DMS114 treated with DMSO at 0.1 percent for 48 hours (cell line): ENCODE measurements around the gene COQ5.
"Not testable (repeated sequence)": the region's sequence is repeated elsewhere in the genome, so short reads cannot be mapped to it uniquely, and the experiment has no call there.

Source experiments
- DNase-seq: peaks from one replicate; lab custom pipeline; 2025; ENCODE audit not compliant: unreplicated experiment; lab: John Stamatoyannopoulos, UW

Gene COQ5

GRCh38 chr12:120528861-120529525 lies at the start of gene COQ5:
TSS of gene COQ5 (minus strand) at chr12:120529158. CDS start at chr12:120529141, 17 bp downstream.
- peak; percentile 85 for DNase-seq

DNA sequence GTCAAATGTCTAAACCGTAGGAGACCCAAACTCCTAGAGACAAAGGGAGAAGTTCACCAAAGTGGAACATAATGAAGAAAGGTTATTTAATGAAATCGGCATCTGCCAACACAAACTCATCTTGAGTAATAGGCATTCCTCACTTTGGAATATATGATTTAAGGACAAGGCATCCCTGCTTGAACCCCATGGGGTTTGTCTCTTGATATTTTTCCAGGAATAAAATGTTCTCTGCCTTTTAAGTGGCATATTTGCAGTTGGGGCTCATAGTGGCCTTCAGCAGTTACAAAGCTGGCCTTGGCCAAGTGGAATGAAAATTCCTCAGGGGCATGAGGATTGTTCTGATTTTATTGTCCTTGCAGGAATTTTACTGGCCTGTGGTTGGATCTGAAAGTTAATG lies 45.1 kb upstream of the COQ5 start:
- DNase-seq: no peak

DNA sequence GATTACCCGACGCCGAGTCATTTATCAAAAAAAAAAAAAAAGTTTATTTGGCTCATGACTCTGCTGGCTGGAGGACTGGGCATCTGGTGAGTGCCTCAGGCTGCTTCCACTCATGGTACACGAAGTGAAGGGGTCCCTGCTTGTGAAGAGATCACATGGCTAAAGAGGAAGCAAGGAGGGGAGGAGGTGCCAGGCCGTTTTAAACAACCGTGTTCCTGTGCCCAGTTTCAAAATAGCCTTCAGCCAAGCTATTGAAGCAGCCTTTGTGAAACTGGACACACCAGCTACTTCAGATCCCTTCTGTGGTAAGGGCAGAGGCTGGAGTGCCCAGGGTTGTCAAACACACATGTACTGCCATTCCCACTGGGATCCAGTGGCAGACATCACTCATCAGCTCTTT lies 44.6 kb upstream of the COQ5 start:
- no peak for DNase-seq

- no peak for DNase-seq
These were observed 42.3 kb upstream of the COQ5 start for GRCh38 chr12:120571299-120571698.

DNA sequence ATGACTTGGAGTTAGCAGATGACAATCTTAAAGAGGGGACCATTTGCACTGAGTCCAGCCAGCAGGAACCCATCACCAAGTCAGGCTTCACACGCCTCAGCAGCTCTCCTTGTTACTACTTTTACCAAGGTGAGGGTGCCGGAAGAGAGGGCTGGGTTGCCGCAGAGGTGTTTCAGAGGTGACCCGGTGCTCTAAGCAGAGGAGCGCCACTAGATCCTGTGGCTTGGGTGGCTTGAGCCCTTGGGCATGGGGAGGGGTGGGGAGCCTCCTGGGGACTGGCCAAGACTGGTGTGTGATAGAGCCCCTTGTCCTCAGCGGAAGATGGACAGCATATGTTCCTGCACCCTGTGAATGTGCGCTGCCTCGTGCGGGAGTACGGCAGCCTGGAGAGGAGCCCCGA lies 34.5 kb upstream of the COQ5 start:
- no peak for DNase-seq

DNA sequence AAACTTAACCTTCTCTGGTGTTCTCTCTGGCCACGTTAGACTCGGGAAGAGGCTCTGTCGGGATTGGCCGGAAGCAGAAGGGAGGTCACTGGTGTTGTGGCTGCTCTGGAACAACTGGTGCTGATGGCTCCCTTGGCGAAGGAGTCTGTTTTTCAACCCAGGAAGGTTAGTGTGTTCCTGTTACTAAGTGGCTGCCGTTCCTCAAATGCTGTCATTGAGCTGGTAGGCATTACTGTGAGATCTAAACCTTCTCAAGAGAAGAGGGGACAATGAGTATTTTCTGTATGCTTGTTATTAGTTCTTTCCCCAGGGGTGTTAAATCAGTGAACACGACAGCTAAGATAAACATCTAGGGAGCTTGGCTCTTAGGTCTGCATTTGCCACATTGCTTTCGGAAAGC lies 33.9 kb upstream of the COQ5 start:
- DNase-seq: no peak

- no peak for DNase-seq
These were observed 28.6 kb upstream of the COQ5 start for GRCh38 chr12:120557589-120557988.

DNA sequence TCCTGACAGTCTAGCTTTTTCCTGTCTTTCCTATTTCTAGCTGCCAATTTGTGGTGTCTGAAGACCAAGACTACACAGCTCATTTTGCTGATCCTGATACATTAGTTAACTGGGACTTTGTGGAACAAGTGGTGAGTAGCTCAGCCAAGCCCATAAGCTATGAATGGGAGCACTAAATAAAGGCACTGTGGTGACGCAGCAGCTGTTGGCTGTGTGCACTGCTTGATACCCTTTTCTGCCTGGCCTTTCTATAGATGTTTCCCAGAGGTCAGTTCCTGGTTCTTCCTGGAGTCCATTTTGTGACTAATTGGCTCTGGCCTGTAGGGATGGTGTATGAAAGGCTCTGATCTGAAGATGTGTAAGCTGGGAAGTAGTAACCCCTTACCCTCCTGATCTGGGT lies 25.7 kb upstream of the COQ5 start:
- no peak for DNase-seq

DNA sequence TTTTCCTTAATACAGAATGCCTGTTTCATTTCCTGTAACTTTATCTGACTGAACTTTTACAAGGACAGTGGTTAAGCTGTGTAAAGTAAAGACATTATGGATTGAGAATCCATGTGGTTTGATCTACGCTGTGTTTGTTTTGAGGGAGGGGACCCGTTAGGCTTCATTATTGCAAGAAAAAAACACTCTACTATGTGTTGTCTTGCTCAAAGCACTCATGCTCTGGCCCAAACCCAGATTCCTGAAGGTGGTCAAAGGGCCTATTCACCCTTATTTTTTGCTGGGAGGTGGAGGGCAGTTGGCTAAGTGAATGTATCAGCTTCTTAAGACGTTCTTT lies 17.1 kb upstream of the COQ5 start:
- no peak for DNase-seq

DNA sequence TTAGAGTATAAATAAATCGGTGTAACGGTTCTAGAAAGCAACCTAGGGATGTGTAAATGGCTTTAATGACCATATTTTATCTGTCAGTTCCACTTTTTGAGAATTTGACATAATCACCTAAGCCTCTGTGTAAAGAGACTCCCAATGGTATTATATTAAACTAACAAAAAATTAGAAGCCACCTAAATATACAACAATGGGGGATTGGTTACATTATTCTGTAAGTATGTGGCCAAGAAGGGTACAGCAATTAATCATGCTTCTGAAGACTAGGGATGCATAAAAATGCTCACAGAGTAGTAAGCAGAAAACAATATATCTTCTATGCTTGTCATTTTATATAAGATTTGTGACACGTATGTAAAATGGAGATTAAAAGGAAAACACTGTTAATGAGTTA lies 15.7 kb upstream of the COQ5 start:
- DNase-seq: no peak

- no peak for DNase-seq
These were observed 13.2 kb upstream of the COQ5 start for GRCh38 chr12:120542166-120542565.

DNA sequence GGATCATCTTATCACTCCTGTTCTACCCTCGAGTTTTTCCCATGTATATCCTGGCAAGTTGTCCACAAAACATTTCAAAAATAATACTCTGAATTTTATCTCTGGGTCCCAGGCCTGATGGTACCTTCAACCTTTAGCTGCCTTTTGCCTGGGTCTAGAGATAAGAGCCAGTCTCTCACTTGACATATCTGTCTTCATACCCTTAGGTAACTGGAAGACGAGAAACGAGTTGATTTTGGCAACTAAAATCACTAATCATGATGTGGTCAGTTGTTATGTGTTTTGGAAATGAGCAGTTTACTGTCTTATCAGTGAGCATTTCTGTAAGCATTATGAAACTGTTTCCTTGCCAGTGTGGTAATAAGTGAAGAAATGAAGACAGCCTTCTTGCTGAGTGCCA lies 11.5 kb upstream of the COQ5 start:
- no peak for DNase-seq

GRCh38 chr12:120539303-120539702 lies 10.3 kb upstream of the COQ5 start:
- DNase-seq: no peak

DNA sequence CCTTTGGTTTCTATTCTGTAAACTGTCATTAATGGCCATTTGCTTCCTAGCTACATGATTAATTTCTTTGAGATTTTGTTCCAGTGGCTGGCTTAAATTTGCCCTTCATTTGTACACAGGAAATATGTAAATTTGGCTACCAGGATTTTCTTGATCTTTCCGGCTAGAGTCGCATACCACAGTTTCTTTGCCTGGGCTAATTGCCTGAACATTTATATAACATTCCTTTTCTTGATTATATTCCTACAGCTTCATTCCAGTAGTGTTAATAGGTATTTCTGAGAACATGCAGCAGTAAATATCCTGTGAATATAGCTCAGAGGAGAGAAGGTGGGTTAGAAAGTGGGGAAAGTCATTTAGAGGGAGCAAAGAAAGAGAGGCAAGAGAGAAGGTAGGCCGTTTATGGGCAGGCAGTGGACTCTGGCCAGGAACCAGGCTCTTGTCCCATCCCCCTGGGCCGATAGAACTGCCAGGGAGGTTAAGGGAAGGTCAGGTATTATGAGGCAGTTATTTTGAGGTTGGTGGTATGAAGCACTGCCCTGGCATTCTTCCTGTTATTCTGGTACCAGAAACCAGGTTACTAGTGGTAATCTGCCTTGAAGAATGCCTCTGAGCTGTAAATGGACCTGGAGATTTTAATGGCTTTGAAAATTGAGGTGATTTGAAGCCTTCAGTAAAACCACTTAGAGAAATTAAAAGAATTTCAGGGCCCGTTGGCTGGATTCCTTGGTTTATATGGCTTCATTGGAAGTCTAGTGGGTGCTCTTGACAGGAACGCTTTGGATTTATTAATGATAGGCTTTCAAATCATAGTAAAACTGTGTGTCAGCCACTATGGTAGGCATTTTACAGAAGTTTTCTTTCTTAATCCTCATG lies 9.6 kb upstream of the COQ5 start:
- DNase-seq: no peak

DNA sequence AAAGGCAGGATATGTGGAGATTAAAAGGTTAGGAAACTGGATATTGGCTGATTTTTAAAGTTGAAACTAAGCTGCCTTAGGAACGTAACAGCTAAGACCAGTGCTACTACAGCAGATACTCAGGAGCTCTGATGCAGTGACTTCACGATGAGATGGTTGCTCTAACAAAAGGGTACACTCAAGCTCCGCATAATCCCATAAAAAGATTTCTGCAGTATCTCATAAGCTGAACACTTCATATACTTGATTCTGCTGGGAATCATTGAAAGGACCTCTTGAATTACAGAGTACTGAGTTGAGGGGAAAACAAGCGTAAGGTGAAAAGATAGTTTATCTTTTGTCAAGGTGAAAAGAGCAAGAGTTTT lies 8.9 kb upstream of the COQ5 start:
- no peak for DNase-seq

DNA sequence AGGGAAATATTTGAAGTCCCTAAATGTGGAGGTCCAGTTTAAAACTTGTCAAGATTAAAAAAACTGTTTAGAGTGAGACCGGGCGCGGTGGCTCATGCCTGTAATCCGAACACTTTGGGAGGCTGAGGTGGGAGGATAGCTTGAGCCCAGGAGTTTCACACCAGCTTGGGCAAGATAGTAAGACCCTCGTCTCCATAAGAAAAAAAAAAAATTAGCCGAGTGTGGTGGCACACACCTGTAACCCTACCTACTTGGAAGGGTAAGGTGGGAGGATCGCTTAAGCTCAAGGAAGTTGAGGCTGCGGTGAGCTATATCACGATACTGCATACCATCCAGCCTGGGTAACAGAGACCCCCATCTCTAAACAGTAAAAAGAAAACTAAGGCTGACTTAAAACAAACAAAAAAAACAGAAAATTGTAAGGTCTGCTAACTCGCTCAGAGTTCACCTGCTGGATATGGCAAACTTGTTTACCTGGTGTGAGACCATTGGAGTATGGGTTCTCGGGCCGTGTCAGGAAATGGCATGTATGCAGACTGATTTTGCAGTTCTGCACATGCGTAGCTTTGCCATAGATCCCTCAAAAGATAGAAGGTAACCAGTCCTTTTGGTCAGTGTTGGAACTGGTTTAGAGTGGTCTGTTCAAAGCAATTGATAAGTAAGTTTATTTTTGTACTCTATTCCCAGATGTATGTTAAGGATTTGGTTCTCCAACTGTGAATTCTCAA lies 7.3 kb upstream of the COQ5 start:
- no peak for DNase-seq

- no peak for DNase-seq
These were observed 6.0 kb upstream of the COQ5 start for GRCh38 chr12:120534703-120535655.

- peak; percentile 94 for DNase-seq
These were observed 5.3 kb upstream of the COQ5 start, which contains the start of gene RNF10 for GRCh38 chr12:120534203-120534702. TSS of gene RNF10 (plus strand) at chr12:120534356. CDS start at chr12:120534812, 456 bp downstream.

DNA sequence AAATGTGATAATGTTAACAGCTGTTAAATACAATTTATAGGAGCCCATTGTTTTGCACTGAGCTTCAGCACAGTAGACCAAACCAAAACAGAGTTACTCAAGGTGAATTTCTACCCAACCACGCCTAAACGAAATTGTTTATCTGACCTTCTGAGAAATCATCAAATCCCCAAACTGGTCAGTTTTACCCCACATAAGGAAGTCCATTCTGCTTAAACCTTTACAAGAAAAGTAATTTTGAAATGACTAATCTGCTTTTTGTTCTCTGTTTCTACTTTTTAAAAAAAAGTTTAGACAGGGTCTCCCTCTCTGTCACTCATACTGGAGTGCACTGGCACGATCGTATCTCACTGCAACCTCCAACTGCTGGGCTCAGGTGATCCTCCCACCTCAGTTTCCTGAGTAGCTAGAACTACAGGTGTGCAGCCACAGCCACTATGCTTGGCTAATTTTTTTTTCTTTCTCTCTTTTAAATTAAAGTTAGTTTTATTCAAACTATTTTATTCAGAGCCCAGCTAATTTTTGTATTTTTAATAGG lies 3.8 kb upstream of the COQ5 start:
- no peak for DNase-seq

DNA sequence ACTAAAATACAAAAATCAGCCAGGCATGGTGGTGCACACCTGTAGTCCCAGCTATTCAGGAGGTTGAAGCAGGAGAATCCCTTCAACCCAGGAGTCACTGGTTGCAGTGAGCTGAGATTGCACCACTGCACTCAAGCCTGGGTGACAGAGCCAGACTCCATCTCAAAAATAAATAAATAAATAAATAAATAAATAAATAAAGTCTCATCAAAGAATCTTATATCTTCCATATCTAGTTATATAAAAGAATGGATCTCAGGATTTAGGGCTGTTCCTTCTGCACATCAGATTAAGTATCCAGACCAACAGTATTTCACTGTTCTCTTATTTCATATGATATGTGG lies 1.4 kb upstream of the COQ5 start:
- not testable (repeated sequence) for DNase-seq
